Transverse colon (tissue), 4 donors: Measurements from ENCODE around the gene KCNF1. TPM values are rescaled to one million over a fixed set of nuclear protein-coding genes. Genes with fewer than 3 reads are reported as not detected.

Source experiments
- DNase-seq: peaks from one replicate; pipeline ENCODE4 v3.0.0-alpha.2; 2019
- H3K27ac ChIP-seq, 4 donors: fragments of 200-600 bp; sonication (generic); 2 replicates each; pipeline ENCODE4 v1.5.1; 2016 to 2018; ENCODE audit warnings: inconsistent platforms in 4 of 4
- H3K27me3 ChIP-seq: fragments of 200-600 bp; sonication (generic); 2 replicates; pipeline ENCODE4 v1.5.1; 2017; ENCODE audit warnings: inconsistent platforms
- H3K36me3 ChIP-seq, 4 donors: fragments of 200-600 bp; sonication (generic); 2 replicates each; pipeline ENCODE4 v1.5.1; 2017 to 2019; ENCODE audit warnings: inconsistent platforms in 4 of 4
- H3K4me1 ChIP-seq, 4 donors: fragments of 200-600 bp; sonication (generic); 2 replicates each; pipeline ENCODE4 v1.5.1; 2017 to 2020; ENCODE audit warnings: inconsistent platforms in 4 of 4
- H3K4me3 ChIP-seq, 4 donors: fragments of 200-600 bp; sonication (generic); 1 replicate in 1 of 4; 2 replicates in 3 of 4; pipeline versions ENCODE4 v1.5.1 to v1.6.1; 2017 to 2019; ENCODE audit warnings: inconsistent platforms in 4 of 4
- H3K9me3 ChIP-seq, 2 donors: fragments of 200-600 bp; sonication (generic); 2 replicates each; pipeline ENCODE4 v1.5.1; 2017 to 2019; ENCODE audit warnings: inconsistent platforms in 2 of 2
- CTCF ChIP-seq, 5 experiments: fragments of 200-600 bp in 3 of 5; fragments of 450-650 bp in 2 of 5; sonication (generic) in 3 of 5; IDR thresholded peaks; 1 replicate in 2 of 5; 2 replicates in 3 of 5; pipeline ENCODE4 v1.5.1; 2016 to 2017; ENCODE audit warnings: antibody characterized with exemption in 5 of 5, inconsistent platforms in 3 of 5, mild to moderate bottlenecking in 2 of 5, moderate library complexity in 1 of 5
- EP300 ChIP-seq: sonication (generic); formaldehyde crosslinking; IDR thresholded peaks from one replicate; pipeline ENCODE4 v1.6.1; 2017; ENCODE audit warnings: antibody characterized with exemption, low read depth
- POLR2A ChIP-seq: fragments of 450-650 bp; IDR thresholded peaks from one replicate; pipeline ENCODE4 v1.6.1; 2016; ENCODE audit warnings: antibody characterized with exemption, mild to moderate bottlenecking, moderate library complexity
- POLR2AphosphoS5 ChIP-seq, 3 donors: sonication (generic); formaldehyde crosslinking; IDR thresholded peaks; one replicate each; pipeline ENCODE4 v1.6.1; 2016; ENCODE audit warnings: antibody characterized with exemption in 3 of 3
- WGBS, 2 donors: methylation state at CpG; one replicate each; pipeline ENCODE4 v1.1.5; 2018; ENCODE audit warnings: low coverage in 1 of 2; 5-methylcytosine and 5-hydroxymethylcytosine counted together
- in situ Hi-C, 4 donors: fragments of 200-750 bp; cut with MboI; loops; one replicate each; pipeline versions ENCODE4 v1.15.0 to v1.15.1; 2017; ENCODE audit warnings: low sequenced_read_pairs in 3 of 4, low pct_ligation_motif_present in 1 of 4, low pct_unique_long_range_greater_than_20kb in 1 of 4
- intact Hi-C: fragments of 100-400 bp; cut with DNase I; formaldehyde crosslinking; loops from one replicate; pipeline ENCODE4 v1.15.1; 2023; ENCODE audit warnings: low total_unique reads
- total RNA-seq, 4 donors: library from RNA; depleted of rRNA; stranded (reverse); fragments of >200 nt; gene quantifications; one replicate each; pipeline ENCODE4 v1.1.0, GENCODE V29; 2016

KCNF1 gene
- total RNA-seq, 4 donors from 2014 or later: 0.27 TPM; not detected in 3

DNA sequence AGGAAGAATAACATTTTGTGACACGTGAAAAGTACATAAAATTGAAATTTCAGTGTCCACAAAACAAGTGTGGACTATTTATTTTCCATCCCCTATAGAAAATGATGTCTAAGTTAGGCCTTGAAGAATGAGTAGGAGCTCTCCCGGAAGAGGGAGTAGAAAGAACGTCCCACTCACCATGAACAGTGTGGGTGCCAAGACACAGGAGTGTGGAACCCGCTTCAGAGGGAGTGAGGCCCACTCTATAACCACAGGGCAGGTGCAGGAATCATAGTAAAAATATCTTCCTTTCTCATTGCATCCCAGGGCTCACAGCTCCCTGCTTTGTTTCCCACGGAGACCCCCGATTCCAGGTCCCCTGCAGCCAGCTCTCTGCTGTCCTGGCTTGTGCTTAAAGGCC is 5.2 kb downstream of the KCNF1 start:
- intact Hi-C loops (loop anchor here (10.0 kb wide), 1 partner anchor 82 kb away; no protein-coding TSS in a partner anchor), in situ Hi-C loops (no loop called here)
- Histone ChIP-seq H3K27ac (no peak overlapping the region), H3K4me1 (peaks cover 0 to 6% (median 3%) of the 10 kb centered on the region in 4 donors), H3K9me3 (no peaks in the 10 kb centered on the region), H3K27me3 (peaks cover 33% of the 10 kb centered on the region), H3K4me3 (no peak overlapping the region), H3K36me3 (no peaks in the 10 kb centered on the region)
- DNase-seq: no peak
- TF ChIP-seq EP300: no peak
- no peak for TF ChIP-seq POLR2AphosphoS5 (IDR thresholded peaks at IDR 0.05)
- TF ChIP-seq CTCF (IDR thresholded peaks at IDR 0.05): no peak
- no peak for TF ChIP-seq POLR2A
- WGBS, 2 donors: 72 to 83% methylated on average over 4 to 6 of the region's 6 CpGs

GRCh38 chr2:10917927-10918326 is 6.2 kb downstream of the KCNF1 start:
- intact Hi-C loops: loop anchor here (10.0 kb wide), 1 partner anchor 83 kb away; no protein-coding TSS in a partner anchor
- Histone ChIP-seq H3K36me3 (no peaks in the 10 kb centered on the region), H3K27ac (no peak overlapping the region), H3K9me3 (no peaks in the 10 kb centered on the region), H3K4me1 (no peaks in the 10 kb centered on the region), H3K27me3 (peaks cover 24% of the 10 kb centered on the region), H3K4me3 (no peak overlapping the region)
- in situ Hi-C loops: no loop called here
- TF ChIP-seq POLR2AphosphoS5 (IDR thresholded peaks at IDR 0.05) (no peak), POLR2A (no peak), EP300 (no peak), CTCF (IDR thresholded peaks at IDR 0.05) (no peak)
- WGBS, 2 donors: 83 to 95% methylated on average over 1 to 4 of the region's 4 CpGs
- no peak for DNase-seq

DNA sequence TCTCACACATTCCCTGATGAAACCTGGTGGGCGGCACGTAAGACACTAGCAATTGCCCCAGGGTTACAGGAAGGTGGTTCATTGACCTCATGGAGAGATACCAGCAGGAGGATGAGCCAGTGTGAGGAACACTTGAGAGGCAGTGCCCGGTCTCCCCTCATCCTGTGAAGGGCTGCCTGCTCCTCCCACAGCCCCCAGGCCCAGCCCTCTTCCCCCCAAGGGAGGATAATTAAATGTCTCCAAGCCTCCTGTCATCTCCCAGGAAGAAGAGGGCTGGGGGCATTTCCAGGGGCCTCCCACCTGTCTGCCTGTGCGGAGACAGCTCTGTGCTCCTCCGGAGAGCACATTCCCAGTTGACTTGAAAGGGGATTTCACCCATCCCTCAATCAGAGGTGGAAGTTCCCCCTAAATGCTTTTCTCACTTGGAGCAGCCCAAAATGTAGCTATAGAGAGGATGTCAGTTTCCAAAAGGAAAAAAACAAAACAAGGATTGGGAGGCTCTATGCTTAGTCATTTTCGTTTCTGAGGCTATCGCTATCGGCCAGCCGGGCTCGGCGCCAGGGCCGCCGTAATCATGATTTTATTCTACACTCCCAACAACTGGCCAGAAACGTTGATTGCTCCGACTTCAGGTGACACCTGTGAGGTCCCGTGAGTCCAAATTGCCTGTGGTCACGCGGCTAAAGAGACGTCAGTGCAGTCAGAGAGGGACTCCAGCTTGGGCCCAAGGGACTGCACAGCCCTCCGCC is 7.1 kb downstream of the KCNF1 start:
- DNase-seq: no peak
- TF ChIP-seq POLR2A (no peak), POLR2AphosphoS5 (IDR thresholded peaks at IDR 0.05) (no peak), CTCF (IDR thresholded peaks at IDR 0.05) (no peak), EP300 (no peak)
- Histone ChIP-seq H3K27ac (no peak overlapping the region), H3K27me3 (peaks cover 15% of the 10 kb centered on the region), H3K4me1 (no peaks in the 10 kb centered on the region), H3K36me3 (no peaks in the 10 kb centered on the region), H3K9me3 (no peaks in the 10 kb centered on the region), H3K4me3 (no peak overlapping the region)
- WGBS, 2 donors: 55% methylated on average over 20 of the region's 20 CpGs; no CpG with 5 or more reads in 1 of the 2 donors
- in situ Hi-C loops (no loop called here), intact Hi-C loops (loop anchor here (10.0 kb wide), 1 partner anchor 84 kb away; no protein-coding TSS in a partner anchor)

DNA sequence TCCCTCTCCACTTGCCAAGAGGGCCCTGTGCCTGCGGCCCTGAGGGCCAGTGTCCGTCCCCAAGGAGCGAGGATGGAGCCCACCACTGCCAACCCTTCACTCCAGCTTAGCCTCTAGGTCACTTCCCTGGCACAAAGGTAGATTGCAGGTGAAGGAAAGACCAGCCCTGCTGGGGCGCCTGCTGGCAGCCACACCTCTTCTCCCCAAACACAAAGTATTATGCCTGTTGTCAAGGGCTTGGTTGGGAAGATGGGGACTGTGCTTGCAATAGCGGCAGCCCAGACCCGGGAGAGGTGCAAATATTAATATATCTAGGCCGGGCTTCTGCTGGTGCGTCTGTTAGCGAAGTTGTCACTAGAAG is 7.7 kb downstream of the KCNF1 start:
- intact Hi-C loops: loop anchor here (10.0 kb wide), 1 partner anchor 85 kb away; no protein-coding TSS in a partner anchor
- no peak overlapping the region for H3K4me3 ChIP-seq
- H3K27ac ChIP-seq: no peak overlapping the region
- in situ Hi-C loops: no loop called here
- no peaks in the 10 kb centered on the region for H3K36me3 ChIP-seq
- no peak for DNase-seq
- H3K9me3 ChIP-seq: no peaks in the 10 kb centered on the region
- no peak for TF ChIP-seq POLR2AphosphoS5 (IDR thresholded peaks at IDR 0.05)
- TF ChIP-seq EP300: no peak
- no peak for TF ChIP-seq POLR2A
- no peak for TF ChIP-seq CTCF (IDR thresholded peaks at IDR 0.05)
- H3K4me1 ChIP-seq: no peaks in the 10 kb centered on the region
- peaks cover 10% of the 10 kb centered on the region for H3K27me3 ChIP-seq
- 75% methylated on average over 9 of the region's 9 CpGs; no CpG with 5 or more reads in 1 of the 2 donors for WGBS, 2 donors
